Caki2 (cell line): Measurements from ENCODE around the gene RFX8. TPM values are rescaled to one million over a fixed set of nuclear protein-coding genes. Genes with fewer than 3 reads are reported as not detected.
A peak's percentile ranks its signal among the peaks of the same experiment; 100 is the strongest.
"Not testable (repeated sequence)": the region's sequence is repeated elsewhere in the genome, so short reads cannot be mapped to it uniquely, and the experiment has no call there.

Source experiments
- DNase-seq: peaks from one replicate; pipeline ENCODE4 v3.0.0-alpha.2; 2015; ENCODE audit warnings: low read depth
- in situ Hi-C: cut with HindIII; loops from 2 replicates; pipeline ENCODE4 v1.10.0; 2016; ENCODE audit warnings: low sequenced_read_pairs, low pct_unique_long_range_greater_than_20kb, mixed read lengths
- total RNA-seq: library from RNA; depleted of rRNA; stranded (reverse); fragments of >200 nt; shearing (Covaris generic); gene quantifications from 2 replicates; pipeline ENCODE4 v1.2.3, GENCODE V29; 2014; ENCODE audit warnings: low replicate concordance; rRNA removed

The RFX8 gene
- not detected in 2 replicates for total RNA-seq

DNA sequence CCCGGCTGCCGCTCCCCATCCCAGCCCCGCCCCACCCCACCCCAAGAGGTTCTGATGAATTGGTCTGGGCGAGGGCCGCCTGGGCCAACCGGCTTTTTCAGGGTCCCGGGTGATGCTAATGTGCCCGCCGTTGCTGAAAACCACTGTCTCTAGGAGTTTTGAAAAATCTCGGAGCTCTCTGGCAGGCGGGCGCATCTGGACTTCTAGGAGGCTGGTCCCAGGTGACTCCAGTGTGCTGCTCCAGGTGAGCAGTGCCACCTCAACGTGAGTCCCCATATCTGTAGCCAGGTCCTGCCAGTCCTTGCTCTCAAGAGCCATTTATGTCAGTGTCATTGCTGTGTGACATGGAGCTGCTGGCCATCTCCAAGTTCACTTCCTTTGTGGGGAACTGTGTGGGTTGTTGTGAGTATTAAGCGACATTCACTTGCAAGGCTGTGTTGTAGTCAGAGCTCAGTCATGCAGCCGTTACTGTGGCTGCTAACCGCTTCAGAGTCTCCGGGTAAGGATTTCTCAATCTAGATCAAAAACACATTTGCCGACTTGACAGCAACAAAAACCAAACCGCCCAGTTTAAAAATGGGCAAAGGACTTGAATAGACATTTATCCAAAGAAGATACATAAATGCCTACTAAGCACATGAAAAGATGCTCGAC is at the start of gene RFX8:
RFX8 (minus strand) TSS at position 382 of the 654 bp plus-strand sequence. CDS start 8,264 bp downstream, outside the sequence.
- DNase-seq: no peak

GRCh38 chr2:101521487-101521886 is 46.6 kb upstream of the RFX8 start:
- in situ Hi-C loops: no loop called here
- DNase-seq: no peak

More for the DNA sequence above, at the start of gene RFX8:
- in situ Hi-C loops: no loop called here

DNA sequence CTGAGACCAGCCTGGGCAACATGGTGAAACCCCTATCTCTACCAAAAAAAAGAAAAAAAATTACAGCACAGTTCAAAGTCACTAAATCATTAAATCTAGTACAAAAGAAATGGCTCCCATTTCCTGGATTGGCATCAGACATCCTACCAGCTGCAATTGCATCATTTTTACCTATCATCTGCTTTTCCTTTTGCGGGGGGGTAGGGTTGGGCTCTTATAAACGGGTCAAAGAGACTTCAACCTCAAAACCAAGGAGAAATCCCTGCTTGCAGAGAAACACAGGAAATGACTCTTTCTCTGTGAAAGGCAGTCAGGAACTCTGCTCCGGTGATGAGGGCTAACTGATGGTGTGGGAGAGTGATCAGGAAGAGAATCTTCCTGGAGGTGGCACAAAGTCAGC is 45.3 kb upstream of the RFX8 start:
- in situ Hi-C loops: no loop called here
- peak; percentile 58 for DNase-seq

DNA sequence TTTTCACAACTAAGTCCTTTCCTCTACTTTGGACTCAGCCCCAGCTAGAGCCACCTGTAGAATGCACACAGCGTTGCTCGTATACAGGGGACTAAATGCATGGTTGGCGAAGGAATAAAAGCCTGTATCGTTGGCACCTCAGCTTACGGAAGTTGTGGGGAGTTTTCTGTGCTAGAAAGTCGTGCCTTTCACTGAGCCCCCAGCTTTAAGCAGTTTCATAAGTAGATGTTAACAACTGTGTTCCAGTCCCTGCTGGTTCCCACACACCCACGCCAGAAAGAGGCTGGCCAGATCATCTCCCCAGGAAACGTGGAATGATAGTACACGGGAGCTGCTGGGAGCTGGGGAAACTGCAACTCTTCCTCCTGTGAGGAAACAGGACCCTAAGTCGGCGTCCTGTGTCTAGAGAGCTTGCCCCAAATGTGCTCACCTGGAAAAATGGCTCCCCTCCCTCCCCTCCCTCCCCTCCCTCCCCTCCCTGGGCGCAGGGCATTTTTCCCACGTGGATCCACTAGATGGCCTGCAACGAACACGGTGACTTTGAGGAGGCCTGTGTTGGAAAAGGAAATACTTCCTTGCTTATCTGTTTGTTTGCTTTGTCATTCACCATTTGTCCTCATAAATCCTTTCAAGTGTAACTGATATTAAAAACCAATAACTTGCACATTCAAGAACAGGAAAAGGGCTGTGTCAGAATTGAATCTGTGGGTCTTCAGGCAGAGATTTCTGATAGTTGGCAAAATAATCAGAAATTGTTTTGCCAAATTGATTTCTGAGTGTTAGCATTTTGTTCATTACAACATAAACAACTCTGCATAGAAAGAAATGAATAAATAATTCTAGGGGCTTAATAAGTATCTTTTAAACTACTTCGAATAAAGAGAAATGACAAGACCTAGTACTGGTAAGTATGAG is 43.9 kb upstream of the RFX8 start:
- in situ Hi-C loops: no loop called here
- peak; percentile 71 for DNase-seq

DNA sequence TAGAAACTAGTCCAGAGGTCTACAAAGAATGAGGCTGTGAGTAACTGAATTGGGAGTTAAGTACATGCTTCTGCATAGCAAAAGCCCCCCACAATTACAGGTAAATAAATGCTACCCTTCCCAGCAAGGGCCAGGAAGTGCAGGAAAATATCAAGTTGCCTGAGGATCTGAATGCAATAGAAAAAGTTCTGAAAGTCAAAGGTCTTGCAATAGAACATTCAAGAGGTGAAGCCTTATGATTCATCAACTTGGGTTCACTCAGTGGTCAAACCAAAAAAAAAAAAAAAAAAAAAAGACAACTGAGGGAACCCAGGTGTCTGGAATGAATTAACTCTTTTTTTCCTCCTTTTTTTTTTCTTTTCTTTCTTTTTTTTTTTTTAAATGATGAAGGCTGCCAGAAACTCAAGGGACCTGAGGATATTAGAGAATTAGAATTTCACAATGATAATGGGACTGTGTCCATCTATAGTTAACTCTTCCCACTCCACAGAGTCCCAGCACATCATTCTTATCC is 42.9 kb upstream of the RFX8 start:
- in situ Hi-C loops: no loop called here
- DNase-seq: peak; percentile 85

GRCh38 chr2:101516823-101517690 is 42.1 kb upstream of the RFX8 start:
- in situ Hi-C loops: no loop called here
- peak; percentile 72 for DNase-seq

- in situ Hi-C loops: no loop called here
- no peak for DNase-seq
Measured at GRCh38 chr2:101516349-101516748, 41.4 kb upstream of the RFX8 start.

DNA sequence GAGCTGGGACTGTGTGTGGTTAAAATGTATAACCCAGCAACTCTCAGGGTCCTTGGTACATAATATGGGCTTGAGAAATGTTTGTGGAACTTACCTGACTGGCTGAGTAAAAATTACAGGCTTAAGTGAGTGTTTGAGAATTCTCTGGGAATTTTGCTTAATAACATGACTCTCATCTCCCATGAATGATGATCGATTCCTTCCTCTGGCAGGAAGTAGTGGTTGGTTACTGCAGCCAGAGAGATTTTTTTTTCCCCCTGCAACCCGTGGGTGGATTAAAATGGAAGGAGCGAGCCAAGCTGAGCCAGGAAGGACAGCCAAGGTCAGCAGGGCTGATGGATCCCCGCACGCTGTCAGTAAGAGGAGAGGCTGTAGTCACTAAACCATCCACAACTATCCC is 40.6 kb upstream of the RFX8 start:
- in situ Hi-C loops: no loop called here
- no peak for DNase-seq

DNA sequence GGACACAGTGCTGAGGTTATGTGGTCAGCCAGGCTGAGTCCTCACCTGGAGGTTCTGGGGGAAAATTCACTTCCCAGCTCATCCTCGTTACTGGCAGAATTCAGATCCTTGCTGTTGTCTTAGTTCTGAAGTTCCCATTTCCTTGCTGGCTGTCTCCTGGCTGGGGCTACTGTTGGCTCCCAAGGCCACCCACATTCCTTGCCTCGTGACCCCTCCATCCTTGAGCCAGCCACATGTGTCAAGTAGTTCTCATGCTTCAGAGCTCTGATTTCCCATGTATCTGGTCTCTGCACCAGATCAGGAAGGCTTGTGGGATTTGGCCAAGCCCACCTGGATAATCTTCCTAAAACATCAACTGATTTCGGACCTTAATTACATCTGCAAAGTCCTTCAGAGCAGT is 38.1 kb upstream of the RFX8 start:
- in situ Hi-C loops: no loop called here
- DNase-seq: no peak

GRCh38 chr2:101511381-101511780 is 36.5 kb upstream of the RFX8 start:
- no peak for DNase-seq
- in situ Hi-C loops: no loop called here

GRCh38 chr2:101509499-101510284 is 34.8 kb upstream of the RFX8 start:
- DNase-seq: no peak
- in situ Hi-C loops: no loop called here

- in situ Hi-C loops: no loop called here
Measured at GRCh38 chr2:101508636-101509035, 33.7 kb upstream of the RFX8 start.

GRCh38 chr2:101505276-101505675 is 30.4 kb upstream of the RFX8 start:
- DNase-seq, in situ Hi-C loops: not testable (repeated sequence)

More at GRCh38 chr2:101508636-101509035, 33.7 kb upstream of the RFX8 start:
- DNase-seq: no peak

GRCh38 chr2:101504744-101505143 is 29.8 kb upstream of the RFX8 start:
- DNase-seq, in situ Hi-C loops: not testable (repeated sequence)

DNA sequence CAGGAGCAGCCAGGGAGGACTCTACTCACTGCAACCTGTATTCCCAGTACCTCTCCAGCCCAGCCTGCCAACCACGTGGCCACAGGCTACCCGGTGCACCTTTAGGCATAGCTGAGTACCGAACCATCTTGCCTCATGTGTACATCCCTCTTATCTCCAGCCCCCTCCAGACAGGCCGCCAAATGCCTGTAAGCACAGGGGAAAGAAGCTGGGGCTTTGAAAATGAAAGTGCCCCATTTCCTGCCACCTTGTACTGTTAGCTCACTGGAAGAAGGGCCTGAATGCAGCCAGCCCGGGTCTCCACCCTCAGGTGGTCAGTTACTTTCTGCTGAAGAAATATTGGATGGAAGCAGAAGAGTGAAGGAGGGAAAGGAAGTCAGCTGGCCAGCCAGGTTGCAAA is 27.2 kb upstream of the RFX8 start:
- DNase-seq: no peak
- in situ Hi-C loops: no loop called here

DNA sequence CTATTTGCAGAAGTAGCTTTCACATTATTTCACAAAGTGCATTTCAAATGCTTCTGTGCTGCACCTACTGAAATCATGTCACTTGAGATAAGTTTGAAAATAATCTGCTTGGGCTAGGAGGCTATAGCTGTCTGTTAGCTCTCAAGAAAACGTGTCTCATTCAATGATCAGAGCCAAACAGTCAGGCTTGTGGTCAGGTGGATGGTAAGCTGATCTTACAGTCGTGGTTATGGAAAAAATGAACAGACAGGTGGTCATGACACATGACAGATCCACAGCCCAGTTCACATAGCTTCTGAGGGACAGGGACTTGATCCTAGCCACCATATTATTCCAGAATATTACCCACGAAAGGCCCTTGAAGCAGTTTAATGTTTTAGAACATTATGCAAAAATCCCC is 26.5 kb upstream of the RFX8 start:
- in situ Hi-C loops: no loop called here
- no peak for DNase-seq

- no peak for DNase-seq
- in situ Hi-C loops: no loop called here
Measured at GRCh38 chr2:101500860-101501259, 25.9 kb upstream of the RFX8 start.

DNA sequence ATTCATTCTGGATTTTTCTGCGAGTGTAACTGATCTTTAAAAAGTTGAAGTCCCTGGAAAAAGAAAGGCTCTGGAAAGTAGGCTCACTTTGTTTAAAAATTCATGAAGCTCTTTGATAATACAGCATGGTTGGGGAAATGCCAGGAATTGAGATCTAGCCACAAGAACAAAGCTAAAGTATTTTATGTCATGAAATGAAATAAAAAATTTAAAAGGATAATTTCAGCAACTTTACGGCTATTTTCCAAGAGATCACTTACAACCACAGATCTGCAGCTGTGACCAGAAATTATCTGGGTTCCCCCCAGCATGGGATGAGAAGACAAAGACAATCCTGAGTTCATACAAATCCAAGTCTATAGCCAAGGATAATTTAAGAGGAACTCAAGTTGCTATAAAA is 25.3 kb upstream of the RFX8 start:
- DNase-seq: no peak
- in situ Hi-C loops: no loop called here
